IPS-18a (cell line): ENCODE measurements around the gene RING1.

Experiments used
- H3K27ac ChIP-seq: one replicate; pipeline ENCODE4 v1.5.1; 2013; ENCODE audit warnings: low read length
- H3K27me3 ChIP-seq: one replicate; pipeline ENCODE4 v1.6.1; 2013; ENCODE audit warnings: mild to moderate bottlenecking, low read length; ENCODE audit not compliant: control insufficient read depth, insufficient read depth
- H3K36me3 ChIP-seq: one replicate; pipeline ENCODE4 v1.6.1; 2013; ENCODE audit warnings: low read depth, low read length; ENCODE audit not compliant: control insufficient read depth
- H3K4me1 ChIP-seq: one replicate; pipeline ENCODE4 v1.6.1; 2013; ENCODE audit warnings: low read depth, low read length; ENCODE audit not compliant: control insufficient read depth
- H3K4me3 ChIP-seq: one replicate; pipeline ENCODE4 v1.5.1; 2013; ENCODE audit warnings: low read length
- H3K9ac ChIP-seq: one replicate; pipeline ENCODE4 v1.6.1; 2013; ENCODE audit warnings: mild to moderate bottlenecking, low read length, moderate library complexity
- H3K9me3 ChIP-seq: one replicate; pipeline ENCODE4 v1.6.1; 2013; ENCODE audit warnings: low read depth, low read length; ENCODE audit not compliant: control insufficient read depth

Gene RING1

GRCh38 chr6:33247977-33248642, 39.8 kb downstream of the RING1 start:
- Histone ChIP-seq H3K36me3 (no peaks in the 10 kb centered on the region), H3K27ac (no peak overlapping the region), H3K4me3 (peak overlapping the region; percentile 58), H3K9ac (peak overlapping the region; percentile 49), H3K27me3 (peaks cover 27% of the 10 kb centered on the region), H3K4me1 (peaks cover 11% of the 10 kb centered on the region), H3K9me3 (no peaks in the 10 kb centered on the region)

- H3K27ac ChIP-seq, result no peak overlapping the region
- no peak overlapping the region for H3K9ac ChIP-seq
- no peaks in the 10 kb centered on the region for H3K9me3 ChIP-seq
- no peaks in the 10 kb centered on the region for H3K36me3 ChIP-seq
- peaks cover 27% of the 10 kb centered on the region for H3K27me3 ChIP-seq
- peak overlapping the region; percentile 58 for H3K4me3 ChIP-seq
- H3K4me1 ChIP-seq, result peaks cover 11% of the 10 kb centered on the region
Measured at GRCh38 chr6:33248643-33248931, 40.3 kb downstream of the RING1 start.

DNA sequence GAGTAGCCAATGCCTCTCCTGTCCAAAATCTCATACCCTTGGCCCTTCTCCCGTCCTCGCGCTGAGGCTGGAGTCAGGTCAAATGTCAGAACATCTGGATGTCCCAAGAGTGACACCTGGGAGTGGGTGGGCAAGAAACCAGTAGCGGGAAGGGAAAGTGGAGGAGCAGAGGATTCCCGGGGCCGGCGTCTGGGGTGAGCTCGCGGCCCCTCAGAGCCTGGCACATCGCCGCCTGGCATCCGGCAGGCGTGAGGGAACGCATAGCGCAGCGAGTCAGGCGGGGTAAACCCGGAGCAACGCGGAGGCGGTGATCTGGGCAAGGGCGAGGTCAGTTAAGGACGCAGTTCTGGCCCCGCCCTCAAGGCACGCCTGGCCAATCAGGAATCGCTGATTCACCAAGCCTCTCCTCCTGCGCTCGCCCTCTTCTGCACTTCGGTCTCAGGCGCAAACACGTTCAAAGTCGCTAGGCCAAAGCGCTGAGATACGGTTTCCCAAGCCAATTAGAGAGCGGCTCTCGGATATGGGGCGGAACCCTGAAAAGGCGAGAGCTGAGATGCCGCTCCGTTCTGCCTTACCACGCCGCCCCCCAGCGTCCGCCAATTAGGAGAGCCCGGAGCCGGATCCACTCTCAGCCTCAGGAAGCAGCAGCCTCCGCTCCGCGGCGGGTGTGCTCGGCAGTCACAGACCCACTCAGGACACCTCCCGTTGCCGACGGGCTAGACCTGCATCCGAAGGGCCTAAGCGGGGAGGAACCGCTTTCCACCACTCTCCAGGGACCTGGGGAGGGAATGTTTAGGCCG, 40.8 kb downstream of the RING1 start:
- H3K27me3 ChIP-seq, result peaks cover 27% of the 10 kb centered on the region
- peak overlapping the region; percentile 70 for H3K4me3 ChIP-seq
- peaks cover 11% of the 10 kb centered on the region for H3K4me1 ChIP-seq
- H3K27ac ChIP-seq, result no peak overlapping the region
- H3K9me3 ChIP-seq, result no peaks in the 10 kb centered on the region
- H3K36me3 ChIP-seq, result no peaks in the 10 kb centered on the region
- H3K9ac ChIP-seq, result peak overlapping the region; percentile 47

DNA sequence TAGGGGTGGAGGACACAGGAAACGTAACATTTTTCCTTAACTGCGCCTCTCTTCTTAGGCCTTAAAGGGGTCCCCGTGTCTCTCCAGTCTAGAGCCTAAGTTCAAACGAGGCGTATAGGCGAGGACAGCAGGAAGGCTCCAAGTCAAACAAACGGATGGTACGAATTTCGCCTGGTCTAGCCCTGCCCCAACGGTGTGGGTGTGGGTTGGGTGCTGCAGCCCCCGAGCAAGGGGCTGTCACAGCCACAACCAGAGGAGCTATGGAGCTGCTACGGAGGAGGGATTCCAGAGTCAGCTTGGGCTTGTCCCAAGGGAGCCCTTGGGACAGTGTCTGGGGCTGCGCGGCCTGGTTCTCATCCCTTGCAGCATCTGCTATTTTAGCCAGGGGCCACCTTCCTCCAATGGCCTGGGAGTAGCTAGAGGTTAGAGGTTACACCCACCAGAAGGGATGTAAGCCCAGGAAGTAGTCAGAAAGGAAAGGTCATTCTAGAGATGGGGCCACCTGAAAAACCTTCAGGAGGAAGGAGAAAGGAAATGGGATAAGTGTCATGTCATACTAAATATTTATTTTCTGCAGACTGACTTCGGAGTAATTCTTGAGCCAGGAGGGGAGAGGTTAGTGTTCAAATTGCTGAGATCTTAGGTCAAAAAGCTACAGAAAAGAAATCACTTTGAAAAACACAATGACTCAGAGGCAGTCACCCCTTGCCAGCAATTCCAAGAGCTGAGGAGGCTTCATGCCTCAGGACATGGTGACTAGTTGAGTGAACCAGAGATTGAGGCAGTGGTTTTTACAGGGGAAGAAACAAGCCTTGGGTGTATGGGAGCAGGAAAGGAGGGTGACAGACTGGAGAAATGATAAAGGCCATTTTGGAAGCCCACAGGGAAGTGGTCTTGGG, 41.7 kb downstream of the RING1 start:
- Histone ChIP-seq H3K9me3 (no peaks in the 10 kb centered on the region), H3K27me3 (peaks cover 27% of the 10 kb centered on the region), H3K27ac (no peak overlapping the region), H3K36me3 (no peaks in the 10 kb centered on the region), H3K4me1 (peaks cover 11% of the 10 kb centered on the region), H3K4me3 (peak overlapping the region; percentile 70), H3K9ac (peak overlapping the region; percentile 47)

DNA sequence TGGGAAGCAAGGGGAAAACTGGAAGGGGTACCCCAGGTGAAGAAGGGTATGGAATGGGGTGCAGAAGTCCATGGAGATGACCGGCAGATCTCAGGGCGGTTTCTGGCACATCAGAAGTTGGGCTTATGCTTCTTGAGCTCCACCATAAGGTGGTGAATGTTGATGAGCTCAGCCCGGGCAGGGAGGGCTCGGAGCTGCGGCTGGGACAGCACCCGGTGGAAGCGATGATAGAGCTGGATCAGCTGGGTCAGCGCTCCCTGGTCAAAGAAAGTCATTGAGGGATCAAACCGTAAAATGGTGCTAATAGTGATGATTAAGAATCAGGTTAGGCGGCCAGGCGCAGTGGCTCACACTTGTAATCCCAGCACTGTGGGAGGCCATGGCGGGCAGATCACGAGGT, 42.4 kb downstream of the RING1 start:
- H3K9me3 ChIP-seq, result no peaks in the 10 kb centered on the region
- peaks cover 11% of the 10 kb centered on the region for H3K4me1 ChIP-seq
- H3K27me3 ChIP-seq, result peaks cover 27% of the 10 kb centered on the region
- no peak overlapping the region for H3K27ac ChIP-seq
- H3K36me3 ChIP-seq, result no peaks in the 10 kb centered on the region
- no peak overlapping the region for H3K4me3 ChIP-seq
- no peak overlapping the region for H3K9ac ChIP-seq

- no peak overlapping the region for H3K9ac ChIP-seq
Measured at GRCh38 chr6:33251395-33252012, 43.2 kb downstream of the RING1 start.

GRCh38 chr6:33252759-33253158, 44.5 kb downstream of the RING1 start:
- H3K4me3 ChIP-seq, result no peak overlapping the region
- H3K4me1 ChIP-seq, result peaks cover 11% of the 10 kb centered on the region
- H3K27me3 ChIP-seq, result peaks cover 11% of the 10 kb centered on the region
- H3K27ac ChIP-seq, result no peak overlapping the region
- H3K9me3 ChIP-seq, result no peaks in the 10 kb centered on the region
- peaks cover 6% of the 10 kb centered on the region for H3K36me3 ChIP-seq
- H3K9ac ChIP-seq, result no peak overlapping the region

More at GRCh38 chr6:33251395-33252012, 43.2 kb downstream of the RING1 start:
- Histone ChIP-seq H3K27me3 (peaks cover 23% of the 10 kb centered on the region), H3K9me3 (no peaks in the 10 kb centered on the region), H3K36me3 (no peaks in the 10 kb centered on the region), H3K27ac (no peak overlapping the region), H3K4me3 (no peak overlapping the region), H3K4me1 (peaks cover 11% of the 10 kb centered on the region)

GRCh38 chr6:33254591-33254990, 46.3 kb downstream of the RING1 start:
- no peak overlapping the region for H3K4me3 ChIP-seq
- H3K9ac ChIP-seq, result no peak overlapping the region
- H3K4me1 ChIP-seq, result peaks cover 6% of the 10 kb centered on the region
- peaks cover 6% of the 10 kb centered on the region for H3K36me3 ChIP-seq
- H3K9me3 ChIP-seq, result no peaks in the 10 kb centered on the region
- H3K27me3 ChIP-seq, result no peaks in the 10 kb centered on the region
- no peak overlapping the region for H3K27ac ChIP-seq

DNA sequence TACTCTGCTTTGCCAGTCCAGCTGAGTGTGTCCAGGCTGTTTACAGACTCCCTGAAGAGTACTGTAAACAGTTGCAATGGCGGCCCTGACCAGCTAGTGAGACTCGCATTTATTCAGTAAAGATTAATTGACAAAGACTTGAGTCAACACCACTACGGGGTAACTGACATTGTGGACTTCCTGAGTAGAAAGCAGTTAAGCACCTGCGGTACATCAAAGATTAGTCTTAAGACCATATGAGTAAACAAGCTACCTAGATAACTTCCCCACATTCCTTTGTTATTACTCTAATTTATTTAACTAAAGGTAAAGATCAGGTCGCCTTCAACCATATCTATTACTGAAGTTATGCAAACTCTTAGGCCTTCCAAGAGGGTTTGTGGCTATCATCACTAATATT, 50.7 kb downstream of the RING1 start:
- H3K36me3 ChIP-seq, result peaks cover 24% of the 10 kb centered on the region

More for the DNA sequence above, 50.7 kb downstream of the RING1 start:
- H3K27ac ChIP-seq, result no peak overlapping the region
- no peak overlapping the region for H3K4me3 ChIP-seq
- no peaks in the 10 kb centered on the region for H3K27me3 ChIP-seq
- H3K4me1 ChIP-seq, result no peaks in the 10 kb centered on the region
- H3K9ac ChIP-seq, result no peak overlapping the region
- no peaks in the 10 kb centered on the region for H3K9me3 ChIP-seq
